Fibroblast of skin of left biceps (primary cell): ENCODE results near the gene PCCA.
"Not testable (repeated sequence)": the region's sequence is repeated elsewhere in the genome, so short reads cannot be mapped to it uniquely, and the experiment has no call there.

ENCODE experiments used
- DNase-seq, 2 experiments: peaks; one replicate each; pipeline ENCODE4 v3.0.0-alpha.2; 2013; ENCODE audit warnings: low read depth in 2 of 2

The PCCA gene, protein sequence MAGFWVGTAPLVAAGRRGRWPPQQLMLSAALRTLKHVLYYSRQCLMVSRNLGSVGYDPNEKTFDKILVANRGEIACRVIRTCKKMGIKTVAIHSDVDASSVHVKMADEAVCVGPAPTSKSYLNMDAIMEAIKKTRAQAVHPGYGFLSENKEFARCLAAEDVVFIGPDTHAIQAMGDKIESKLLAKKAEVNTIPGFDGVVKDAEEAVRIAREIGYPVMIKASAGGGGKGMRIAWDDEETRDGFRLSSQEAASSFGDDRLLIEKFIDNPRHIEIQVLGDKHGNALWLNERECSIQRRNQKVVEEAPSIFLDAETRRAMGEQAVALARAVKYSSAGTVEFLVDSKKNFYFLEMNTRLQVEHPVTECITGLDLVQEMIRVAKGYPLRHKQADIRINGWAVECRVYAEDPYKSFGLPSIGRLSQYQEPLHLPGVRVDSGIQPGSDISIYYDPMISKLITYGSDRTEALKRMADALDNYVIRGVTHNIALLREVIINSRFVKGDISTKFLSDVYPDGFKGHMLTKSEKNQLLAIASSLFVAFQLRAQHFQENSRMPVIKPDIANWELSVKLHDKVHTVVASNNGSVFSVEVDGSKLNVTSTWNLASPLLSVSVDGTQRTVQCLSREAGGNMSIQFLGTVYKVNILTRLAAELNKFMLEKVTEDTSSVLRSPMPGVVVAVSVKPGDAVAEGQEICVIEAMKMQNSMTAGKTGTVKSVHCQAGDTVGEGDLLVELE

GRCh38 chr13:100088644-100089464 is at the start of gene PCCA:
PCCA (plus strand) TSS chr13:100089093; CDS start chr13:100089121, 28 bp downstream.
- peak; percentile 55 to 68 for DNase-seq

DNA sequence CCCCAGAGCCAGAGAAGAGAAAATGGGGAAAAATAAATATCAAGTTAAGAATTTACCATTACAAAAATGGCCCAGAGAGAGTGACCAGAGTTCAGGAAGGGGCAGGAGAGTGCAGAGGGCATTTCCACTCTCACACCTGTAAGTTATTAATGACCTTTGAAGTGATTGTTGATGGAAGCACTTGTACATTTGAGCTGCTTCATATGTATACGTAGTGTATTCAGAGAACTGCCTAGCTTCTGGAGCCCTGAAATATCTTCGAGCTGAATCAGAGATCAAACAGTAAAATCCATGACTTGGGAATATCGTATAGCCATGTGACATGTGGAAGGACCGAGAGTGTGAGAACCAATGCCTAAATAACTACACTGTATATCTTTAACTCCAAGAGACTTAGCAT is 49.2 kb upstream of the PCCA start:
- DNase-seq, result no peak

GRCh38 chr13:100040196-100040595 is 48.7 kb upstream of the PCCA start:
- DNase-seq, result no peak

- DNase-seq, result no peak
Measured at GRCh38 chr13:100044936-100045335, 44.0 kb upstream of the PCCA start.

- DNase-seq, result no peak
Measured at GRCh38 chr13:100045355-100045754, 43.5 kb upstream of the PCCA start.

- DNase-seq, result no peak
Measured at GRCh38 chr13:100051070-100051469, 37.8 kb upstream of the PCCA start.

DNA sequence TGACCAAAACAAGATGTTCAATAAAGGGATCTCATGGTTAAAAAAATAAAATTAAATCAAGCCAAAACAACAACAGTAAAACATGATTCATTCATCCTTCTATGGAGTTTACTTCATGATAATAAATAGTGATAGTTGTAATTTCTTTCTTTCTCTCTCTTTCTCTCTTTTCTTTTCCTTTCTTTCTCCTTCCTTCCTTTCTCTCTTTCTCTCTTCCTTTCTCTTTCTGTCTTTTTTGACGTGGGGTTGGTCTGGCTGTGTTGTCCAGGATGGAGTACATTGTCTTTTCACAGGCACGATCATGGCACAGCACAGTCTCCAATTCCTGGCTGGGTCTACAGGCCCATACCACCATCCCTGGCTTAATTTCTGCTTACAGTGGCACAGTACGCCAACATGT is 29.1 kb upstream of the PCCA start:
- no peak for DNase-seq

DNA sequence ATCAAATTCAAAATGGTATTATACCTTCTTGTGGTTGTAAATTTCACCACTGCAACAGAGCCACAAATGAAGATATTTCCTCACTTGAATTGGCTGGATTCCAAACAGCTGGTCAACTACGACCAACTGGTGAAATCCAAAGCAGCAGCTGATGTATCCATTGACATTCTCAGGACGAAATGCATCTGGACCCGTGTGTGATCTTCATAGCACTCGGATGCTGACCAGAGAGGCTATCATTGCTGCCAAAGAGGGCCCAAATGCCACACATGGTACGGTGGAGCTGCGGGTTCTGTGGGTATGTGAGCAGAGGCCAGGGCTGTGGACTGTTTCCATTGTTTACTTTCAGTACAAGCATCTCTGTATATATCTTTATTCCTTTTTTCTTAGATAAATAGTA is 25.6 kb upstream of the PCCA start:
- no peak for DNase-seq

DNA sequence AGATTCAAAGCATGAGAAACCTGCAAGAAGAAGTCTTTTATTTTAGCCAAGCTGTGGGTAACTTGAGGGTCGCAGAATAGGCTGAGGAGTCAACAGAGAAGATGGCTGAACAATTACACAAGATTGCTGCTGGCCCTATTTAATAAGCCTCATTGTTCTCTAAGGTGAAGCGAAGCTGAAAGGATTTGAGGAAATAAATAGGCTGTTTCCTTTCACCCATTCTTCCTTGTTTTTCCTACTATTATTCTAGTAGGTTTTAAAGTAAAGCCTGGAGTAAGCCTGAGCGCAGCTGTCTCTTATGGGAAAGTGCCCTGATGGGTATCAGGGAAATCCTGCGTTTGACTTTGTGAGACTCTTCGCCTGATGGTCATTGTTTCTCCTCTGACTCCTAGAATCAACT is 25.0 kb upstream of the PCCA start:
- DNase-seq, result no peak

- DNase-seq, result no peak
Measured at GRCh38 chr13:100068133-100068931, 20.6 kb upstream of the PCCA start.

- no peak for DNase-seq
Measured at GRCh38 chr13:100069278-100069677, 19.6 kb upstream of the PCCA start.

DNA sequence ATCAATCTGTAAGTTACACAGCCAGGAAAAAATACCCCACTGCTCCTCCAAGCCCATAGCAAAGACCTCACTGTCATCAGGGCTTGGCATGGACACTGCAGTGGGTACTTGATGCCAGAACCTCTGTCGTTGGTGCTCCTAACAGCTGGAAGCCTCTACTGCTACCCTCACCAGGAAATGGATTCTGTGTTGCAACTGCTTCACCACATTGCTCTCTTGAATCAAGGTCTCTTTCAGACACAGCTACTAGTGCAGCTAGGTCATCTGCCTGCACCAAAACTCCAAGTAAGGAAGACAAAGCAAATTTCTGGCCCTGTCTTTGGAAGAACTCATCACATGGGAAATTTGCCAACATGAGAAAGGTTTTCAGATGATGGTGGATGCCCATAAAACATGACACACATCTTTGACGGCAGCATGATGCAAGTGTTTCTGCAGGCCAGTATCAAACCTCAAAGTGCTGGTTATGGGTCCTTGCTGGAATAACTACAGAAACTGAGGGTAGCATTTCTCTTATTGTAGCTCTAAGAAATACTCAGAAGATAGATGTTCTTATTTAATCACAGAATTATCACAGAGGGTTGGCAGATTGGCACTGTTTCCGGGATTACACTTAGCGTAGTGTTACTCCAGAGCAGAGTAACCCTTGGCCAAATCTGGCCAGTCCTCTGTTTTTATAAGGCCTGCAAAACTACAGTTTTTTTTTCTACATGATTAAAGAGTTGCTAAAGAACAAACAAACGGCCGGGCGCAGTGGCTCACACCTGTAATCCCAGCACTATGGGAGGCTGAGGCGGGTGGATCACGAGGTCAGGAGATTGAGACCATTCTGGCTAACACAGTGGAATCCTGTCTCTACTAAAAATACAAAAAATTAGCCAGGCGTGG is 12.9 kb upstream of the PCCA start:
- no peak for DNase-seq

DNA sequence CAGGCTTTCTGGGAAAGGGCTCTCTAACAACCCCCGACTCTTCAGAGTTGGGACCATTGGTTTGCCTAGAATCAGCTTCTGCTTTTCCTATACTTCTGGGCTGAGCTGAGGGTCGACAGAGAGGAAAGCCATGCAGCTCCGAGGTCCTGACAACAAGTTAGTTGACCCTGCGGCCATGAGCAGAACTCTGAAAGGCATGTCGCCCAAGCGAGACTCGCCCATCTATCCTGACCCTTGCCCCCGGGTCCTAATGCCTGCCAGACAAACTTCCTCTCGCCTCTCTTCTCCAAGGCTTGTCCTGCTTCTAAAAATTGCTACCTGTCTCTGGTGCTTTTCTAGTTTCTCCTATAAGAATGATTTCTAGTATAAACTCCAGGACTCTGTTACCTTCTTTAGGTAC is 9.9 kb upstream of the PCCA start:
- not testable (repeated sequence) for DNase-seq

- not testable (repeated sequence) for DNase-seq
Measured at GRCh38 chr13:100083401-100083800, 5.5 kb upstream of the PCCA start.

DNA sequence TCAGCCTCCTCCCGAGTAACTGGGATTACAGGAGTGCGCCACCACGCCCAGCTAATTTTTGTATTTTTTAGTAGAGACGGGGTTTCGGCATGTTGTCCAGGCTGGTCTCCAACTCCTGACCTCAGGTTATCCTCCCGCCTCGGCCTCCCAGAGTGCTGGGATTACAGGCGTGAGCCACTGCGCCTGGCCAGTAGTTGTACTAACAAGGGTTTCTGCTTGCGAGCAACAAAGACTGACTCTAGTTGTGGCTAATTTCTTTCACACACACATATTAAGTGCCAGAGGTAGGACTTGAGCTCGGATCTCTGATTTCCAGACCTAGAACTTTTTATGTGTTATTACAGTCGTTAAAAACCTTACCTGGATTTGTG is 635 bp upstream of the PCCA start:
- DNase-seq, result no peak

DNA sequence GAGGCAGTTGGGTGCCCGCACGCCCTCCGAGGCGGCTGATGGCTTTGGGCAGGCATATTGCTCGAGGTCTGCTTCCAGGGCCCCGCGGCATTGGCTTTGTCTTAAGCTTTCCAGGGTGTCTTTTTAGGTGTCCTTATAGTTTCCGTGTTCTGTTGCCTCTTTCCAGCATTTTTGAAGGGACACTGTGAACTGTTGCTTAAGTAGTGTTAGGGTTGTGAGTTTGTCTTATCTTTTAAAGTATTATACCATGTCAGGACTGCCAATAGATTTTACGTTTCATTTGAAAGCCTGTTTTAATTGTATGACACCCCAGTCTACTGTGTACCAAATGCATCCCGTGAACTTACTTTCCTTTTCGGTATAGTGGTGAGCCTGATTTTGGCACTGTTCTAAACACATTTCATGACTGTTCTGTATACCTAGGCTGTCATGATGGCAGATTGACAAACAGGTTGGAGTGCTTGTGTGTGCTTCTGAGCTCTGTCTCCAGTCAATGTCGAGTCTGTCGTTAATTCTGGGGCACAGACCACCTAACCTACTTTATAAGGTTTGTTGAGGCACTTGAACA is 656 bp downstream of the PCCA start:
- DNase-seq, result no peak

DNA sequence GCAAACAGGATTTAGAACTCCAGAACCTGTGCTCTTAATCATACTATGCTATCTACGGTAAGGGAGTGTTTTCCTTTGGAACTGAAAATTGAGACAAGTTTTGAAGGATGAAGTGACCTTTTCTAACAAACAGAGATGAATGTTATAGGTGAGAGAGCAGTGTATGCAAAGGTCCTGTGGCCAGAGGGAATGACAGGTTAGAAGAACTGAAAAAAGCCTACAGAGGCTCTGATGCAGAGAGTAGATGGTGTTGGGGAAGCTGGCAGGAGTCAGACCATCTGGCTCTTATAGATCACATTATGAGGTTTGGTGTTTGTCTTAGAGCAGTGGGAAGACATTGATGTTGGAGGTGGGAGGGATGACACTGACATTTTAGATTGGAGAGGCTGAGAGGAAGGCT is 2.0 kb downstream of the PCCA start:
- DNase-seq, result no peak

GRCh38 chr13:100091391-100091790 is 2.5 kb downstream of the PCCA start:
- DNase-seq, result no peak

GRCh38 chr13:100092273-100092672 is 3.4 kb downstream of the PCCA start:
- DNase-seq, result not testable (repeated sequence)

DNA sequence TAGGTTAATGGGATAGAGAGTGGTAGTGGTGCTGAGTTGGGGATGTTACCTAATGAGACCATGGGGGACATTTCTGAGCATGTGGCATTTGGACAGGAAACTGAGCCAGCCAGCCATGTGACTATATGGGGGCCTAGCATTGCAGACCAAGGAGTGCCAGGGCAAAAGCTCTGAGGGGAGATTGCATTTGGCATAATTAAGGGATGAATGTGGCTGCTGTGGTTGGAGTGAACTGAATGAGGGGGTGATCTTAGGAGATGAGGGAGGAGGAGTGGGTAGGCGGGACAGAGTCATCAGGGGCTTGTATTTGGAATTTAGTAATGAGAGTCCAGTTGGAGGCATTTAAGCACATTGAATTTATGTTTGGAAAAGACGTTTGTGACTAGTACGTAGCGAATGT is 6.6 kb downstream of the PCCA start:
- DNase-seq, result no peak
